GM18526 (cell line): ENCODE results near the gene VTI1A.

Experiments used
- POLR2A ChIP-seq: IDR thresholded peaks from 3 replicates; pipeline ENCODE4 v1.6.1; 2011; ENCODE audit not compliant: insufficient read length; ENCODE audit errors: extremely low read depth

The VTI1A gene

DNA sequence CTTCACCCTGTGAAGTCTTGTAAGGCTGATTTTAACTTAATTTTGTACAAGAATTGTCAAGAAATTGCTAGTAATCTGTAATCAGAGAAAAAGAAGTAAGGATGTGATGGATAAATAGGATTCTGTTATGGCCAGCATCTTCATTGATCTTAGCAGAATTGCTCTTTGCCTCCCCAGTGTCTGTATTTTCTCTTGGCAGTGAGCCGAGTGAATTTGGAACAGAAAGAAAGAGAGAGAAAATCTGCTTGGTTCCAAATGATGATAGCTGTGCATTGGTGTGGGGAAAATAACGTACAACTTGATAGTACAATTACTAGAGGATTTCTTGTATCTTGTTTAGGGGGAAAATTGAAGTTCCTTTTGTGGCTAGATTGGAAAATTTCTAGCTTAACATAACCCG lies 34.6 kb downstream of the VTI1A start:
- no peak for TF ChIP-seq POLR2A

- TF ChIP-seq POLR2A: no peak
Observed at GRCh38 chr10:112484399-112484798, 37.4 kb downstream of the VTI1A start.

DNA sequence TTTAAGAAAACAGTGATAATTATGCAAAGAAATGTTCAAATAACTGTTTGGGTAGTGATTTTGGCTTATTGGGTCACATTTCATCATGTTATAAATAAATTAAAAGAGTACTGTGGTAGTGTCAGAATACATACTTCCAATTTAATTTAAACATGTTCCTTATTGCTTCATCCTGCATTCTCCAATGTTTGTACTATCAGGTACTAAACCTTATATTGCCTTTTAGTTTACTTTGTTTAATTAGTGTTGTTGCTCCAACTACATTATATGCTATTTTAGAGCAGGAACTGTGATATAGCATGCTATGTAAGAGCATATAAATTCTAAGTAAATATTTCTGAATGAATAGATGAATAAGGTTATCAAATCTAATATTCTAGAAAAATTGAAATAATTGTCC lies 40.9 kb downstream of the VTI1A start:
- no peak for TF ChIP-seq POLR2A

DNA sequence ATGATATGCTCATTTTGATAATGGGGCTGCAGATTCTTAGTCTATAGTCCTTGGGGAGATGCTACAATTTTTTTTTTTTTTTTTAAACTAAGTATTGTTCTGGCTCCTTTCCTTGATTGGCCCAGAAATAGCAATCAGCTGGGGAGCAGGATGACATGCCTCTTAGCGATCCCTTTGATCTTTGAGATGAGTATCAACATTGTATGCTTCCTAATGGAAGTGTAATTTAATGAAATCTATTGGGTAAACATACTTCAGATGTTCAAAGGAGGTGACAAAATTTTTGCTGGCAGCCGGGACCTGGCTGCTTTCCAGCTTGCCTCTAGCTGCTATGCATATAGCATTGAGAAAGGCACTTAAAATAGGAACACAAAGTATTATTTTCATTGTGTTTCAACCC lies 43.5 kb downstream of the VTI1A start:
- no peak for TF ChIP-seq POLR2A

DNA sequence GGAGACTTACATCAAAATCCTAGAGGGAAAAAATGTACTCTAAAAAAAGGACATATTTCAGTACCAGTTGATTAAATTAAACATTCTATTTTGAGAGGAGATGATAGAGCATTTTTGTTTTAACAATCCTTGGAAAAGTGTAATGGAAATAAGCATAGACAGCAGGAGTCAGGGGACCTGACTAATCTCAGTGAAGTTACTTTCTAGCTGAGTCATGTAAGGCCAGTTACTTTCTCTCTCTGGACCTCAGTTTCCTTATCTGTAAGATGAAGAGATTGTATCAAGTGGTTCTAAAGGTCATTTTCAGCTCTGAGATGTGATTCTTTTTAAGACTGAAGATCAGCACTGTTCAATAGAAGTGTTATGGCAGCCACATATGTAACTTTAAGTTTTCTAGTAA lies 44.1 kb downstream of the VTI1A start:
- no peak for TF ChIP-seq POLR2A

DNA sequence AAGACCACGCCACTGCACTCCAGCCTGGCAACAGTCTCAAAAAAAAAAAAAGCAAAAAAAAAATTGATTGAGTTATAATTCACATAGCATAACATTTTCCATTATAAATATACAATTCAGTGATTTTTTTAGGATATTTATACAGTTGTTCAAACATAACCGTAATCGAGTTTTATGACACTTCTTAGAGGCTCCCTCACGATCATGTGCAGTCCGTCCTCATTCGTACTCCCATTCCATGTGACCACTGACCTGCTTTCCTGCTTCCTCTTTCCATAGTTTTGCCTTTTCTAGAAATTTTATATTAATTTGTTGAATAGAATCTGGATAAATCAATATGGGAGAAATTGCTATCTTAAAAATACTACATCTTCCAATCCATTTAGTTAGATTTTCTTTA lies 45.7 kb downstream of the VTI1A start:
- no peak for TF ChIP-seq POLR2A

DNA sequence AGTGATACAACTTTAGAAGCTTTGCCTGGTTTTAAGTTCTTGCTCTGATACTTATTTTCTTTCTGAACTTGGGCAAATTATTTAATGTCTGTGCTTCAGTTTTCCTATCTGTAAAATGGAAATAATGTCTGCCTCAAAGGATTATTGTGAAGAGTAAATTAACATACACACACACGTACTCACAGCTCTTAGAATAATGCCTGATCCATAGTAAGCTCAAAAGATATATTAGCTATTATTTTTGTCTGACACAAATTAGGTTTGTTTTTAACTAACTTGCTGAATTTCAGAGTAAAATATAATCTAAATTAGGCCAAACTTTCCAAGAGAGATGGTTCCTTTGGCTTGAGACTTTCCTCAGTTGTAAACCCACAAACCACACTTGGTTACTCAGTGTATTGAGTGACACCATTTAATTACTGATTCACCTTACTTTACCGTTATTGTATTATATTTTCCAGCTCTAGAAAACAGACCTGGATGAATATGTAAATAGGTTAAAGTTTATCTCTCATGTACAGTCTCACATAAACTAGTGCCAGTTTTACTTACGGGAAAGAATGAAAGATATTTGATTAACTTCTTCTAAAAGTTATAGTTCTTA lies 50.4 kb downstream of the VTI1A start:
- TF ChIP-seq POLR2A: no peak

GRCh38 chr10:112498806-112499205 lies 51.8 kb downstream of the VTI1A start:
- no peak for TF ChIP-seq POLR2A

- TF ChIP-seq POLR2A: no peak
Observed at GRCh38 chr10:112502536-112502935, 55.5 kb downstream of the VTI1A start.

DNA sequence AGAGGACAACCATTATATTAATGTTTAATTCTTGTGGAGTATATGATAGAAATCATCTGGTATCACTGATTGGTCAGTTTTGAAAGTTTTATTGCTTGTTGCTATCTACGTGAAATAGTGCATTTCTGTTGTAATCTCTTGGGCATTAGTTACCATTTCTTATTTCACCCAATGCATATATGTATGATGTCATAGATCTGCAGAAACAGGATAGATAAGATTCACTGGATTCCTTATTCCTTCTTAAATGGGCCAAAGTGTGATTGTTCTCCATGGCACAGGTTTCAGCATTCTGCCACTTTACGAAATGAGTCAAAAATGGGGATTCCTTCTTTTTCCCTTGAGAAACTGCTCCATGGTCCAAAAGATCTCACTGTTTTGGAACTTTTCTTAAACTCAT lies 56.6 kb downstream of the VTI1A start:
- no peak for TF ChIP-seq POLR2A

DNA sequence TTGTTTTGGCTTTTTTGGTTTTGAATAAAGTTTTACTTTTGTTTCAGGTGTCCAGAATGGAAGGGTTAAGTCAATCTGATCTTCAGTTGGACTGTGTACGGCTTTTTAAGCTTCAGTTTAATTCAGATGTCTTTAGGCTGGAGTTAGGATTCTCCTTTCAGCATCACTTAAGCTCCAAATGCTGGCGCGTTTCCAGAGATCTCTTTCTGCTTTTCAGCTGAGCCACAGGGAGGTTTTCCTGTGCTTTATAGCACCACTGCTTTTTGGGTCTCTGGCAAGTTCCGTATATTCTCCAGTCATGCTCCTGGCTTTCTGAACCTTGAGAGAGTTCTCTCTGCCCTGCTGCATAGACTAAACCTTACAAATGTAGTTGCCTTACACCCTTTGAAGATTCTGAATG lies 60.0 kb downstream of the VTI1A start:
- no peak for TF ChIP-seq POLR2A

DNA sequence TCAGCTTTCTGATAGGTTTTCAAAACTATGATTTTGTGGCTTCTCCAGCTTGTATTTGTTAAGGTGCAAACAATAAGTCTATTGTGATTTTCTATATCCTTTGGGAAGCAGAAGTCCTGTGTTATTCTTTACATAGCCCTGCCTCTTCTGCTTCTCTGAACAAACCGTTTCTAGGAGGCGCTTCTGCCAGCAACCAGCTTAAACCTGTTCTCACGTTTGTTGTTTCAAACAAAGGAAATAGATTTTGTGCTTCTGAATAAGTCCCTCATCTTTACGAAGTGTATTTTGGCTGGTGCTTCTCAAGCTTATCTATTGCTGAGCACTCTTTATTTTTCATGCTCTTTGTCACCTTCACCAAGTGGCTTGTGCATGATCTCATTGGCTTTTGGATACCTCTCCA lies 61.0 kb downstream of the VTI1A start:
- TF ChIP-seq POLR2A: no peak

- no peak for TF ChIP-seq POLR2A
Observed at GRCh38 chr10:112509558-112510291, 62.7 kb downstream of the VTI1A start.

GRCh38 chr10:112510384-112510783 lies 63.4 kb downstream of the VTI1A start:
- TF ChIP-seq POLR2A: no peak

DNA sequence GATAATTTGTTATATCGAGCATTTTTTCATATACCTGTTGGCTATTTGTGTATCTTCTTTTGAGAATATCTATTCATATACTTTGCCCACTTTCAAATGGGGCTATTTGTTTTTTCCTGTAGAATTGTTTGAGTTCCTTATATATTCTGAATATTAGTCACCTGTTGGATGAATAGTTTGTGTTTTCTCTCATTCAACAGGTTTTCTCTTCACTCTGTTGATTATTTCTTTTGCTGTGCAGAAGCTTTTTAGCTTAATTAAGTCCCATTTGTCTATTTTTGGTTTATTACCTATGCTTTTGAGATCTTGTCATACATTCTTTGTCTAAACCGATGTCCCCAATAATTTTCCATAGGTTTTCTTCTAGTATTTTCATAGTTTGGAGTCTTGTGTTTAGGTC lies 65.3 kb downstream of the VTI1A start:
- no peak for TF ChIP-seq POLR2A

- no peak for TF ChIP-seq POLR2A
Observed at GRCh38 chr10:112515126-112515525, 68.1 kb downstream of the VTI1A start.

DNA sequence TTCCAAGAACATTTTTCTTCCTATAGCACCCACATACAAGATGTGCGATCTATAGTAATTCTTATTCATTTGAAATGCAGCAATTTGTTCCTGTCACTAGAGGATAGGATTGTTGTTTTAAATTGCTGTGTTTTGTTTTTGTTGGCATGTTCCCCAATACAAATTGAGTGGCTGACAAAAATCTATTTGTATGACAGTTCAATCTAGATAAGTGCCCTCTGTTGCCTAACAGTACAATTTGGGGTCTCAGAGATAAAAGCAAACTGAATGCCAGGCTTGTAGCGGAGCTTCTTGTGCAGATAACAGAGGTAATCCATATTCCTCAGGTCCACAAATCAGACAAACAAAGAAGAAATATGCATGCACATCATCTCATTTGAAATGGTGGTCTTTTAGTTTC lies 68.8 kb downstream of the VTI1A start:
- TF ChIP-seq POLR2A: no peak

DNA sequence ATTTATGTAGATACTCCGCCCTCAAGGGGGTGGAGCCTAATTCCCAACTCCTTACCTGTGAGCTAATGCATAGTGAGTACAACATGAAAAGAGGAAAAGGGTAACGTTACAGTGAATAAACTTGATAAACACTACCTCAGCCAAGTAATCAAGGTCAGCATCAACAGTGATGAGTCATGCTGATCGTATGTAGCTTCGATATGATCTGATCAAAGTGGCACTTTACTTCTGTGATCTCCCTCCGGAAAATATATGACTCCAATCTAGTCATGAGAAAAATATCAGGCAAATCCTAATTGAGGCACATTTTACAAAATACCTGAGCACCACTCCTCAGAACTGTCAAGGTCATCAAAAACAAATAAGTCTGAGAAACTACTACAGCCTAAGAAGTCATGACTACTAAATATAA lies 70.4 kb downstream of the VTI1A start:
- no peak for TF ChIP-seq POLR2A
